Mucosa of gallbladder (tissue), 1 donor: ENCODE measurements around the gene MYO9A. TPM values are rescaled to one million over a fixed set of nuclear protein-coding genes. Genes with fewer than 3 reads are reported as not detected.

Source experiments
- DNase-seq: peaks from one replicate; pipeline ENCODE4 v3.0.0-alpha.2; 2020; ENCODE audit warnings: low spot score
- total RNA-seq: library from RNA; stranded (reverse); gene quantifications from one replicate; pipeline ENCODE4 v1.2.1, GENCODE V29; 2021
- donor health status: DM: no; HTN: no; CAD: no.

Gene MYO9A
- total RNA-seq, 1 donor from 2014 or later = 33.4 TPM

DNA sequence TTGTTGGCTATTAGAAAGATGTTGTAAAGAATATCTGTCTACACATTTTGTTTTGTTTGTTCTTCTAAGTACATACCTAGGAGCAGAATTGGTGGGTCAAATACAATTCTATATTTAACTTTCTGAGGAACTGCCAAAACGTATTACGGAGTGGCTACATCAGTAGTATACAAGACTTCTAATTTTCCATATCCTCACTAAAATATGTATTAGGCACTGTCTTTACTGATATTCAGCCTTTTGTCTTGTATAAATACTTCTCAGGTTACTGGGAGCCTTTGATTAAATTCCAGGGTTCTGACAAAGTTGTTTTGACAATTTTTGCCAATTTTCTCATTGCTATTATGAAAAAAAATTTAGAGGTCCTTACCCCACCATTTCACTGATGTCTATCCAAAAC lies 160.9 kb downstream of the MYO9A start:
- no peak for DNase-seq

DNA sequence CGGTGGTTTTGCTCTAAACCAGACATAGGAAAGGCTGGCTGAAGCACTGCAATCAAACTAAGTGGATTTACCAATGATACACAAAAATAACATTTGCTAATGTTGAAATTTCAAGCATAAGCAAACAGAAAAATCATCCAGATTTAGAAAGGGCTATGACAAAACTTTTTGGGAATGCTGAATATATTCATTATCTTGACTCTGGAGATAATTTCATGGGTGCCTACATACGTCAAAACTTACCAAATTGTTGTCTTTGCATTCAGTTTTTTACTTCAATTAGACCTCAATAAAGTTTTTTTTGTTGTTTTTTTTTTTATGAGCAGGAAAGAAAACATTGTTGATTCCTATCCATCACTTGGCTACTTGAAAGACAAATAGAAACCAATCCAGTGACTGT lies 166.8 kb downstream of the MYO9A start:
- DNase-seq = no peak

DNA sequence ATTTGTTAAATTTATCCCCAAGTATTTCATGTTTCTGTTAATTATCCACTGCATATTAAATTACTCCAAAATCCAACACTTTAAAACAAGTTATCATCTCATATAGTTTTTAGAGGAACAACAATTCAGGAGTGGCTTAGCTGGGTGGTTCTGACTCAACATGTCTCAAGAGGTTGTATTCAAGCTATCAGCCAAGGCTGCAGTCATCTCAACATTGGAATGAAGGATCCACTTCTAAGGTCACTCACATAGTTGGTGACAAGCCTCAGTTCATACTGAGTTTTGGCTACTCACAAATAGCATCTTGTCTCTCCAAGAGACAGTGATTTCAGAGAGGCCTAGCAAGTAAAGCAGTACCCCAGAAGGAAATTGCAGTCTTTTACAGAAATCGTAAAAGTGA lies 172.9 kb downstream of the MYO9A start:
- no peak for DNase-seq

DNA sequence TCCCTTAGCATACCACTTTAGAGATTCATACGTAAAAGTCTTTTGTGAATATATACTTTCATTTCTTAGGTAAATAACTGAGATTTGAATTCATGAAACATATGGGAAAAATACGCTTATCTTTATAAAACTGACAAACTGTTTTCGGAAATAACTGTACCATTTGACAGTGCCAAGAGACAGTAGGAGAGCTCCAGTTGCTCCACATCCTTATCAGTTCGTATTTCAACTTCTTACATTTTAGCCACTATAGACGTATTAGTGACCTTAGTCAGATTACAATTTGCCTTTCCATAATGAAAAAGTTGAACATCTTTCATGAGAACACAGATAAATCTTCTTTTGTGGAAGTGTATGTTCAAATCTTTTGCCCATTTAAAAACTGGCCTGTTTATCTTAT lies 174.1 kb downstream of the MYO9A start:
- no peak for DNase-seq

DNA sequence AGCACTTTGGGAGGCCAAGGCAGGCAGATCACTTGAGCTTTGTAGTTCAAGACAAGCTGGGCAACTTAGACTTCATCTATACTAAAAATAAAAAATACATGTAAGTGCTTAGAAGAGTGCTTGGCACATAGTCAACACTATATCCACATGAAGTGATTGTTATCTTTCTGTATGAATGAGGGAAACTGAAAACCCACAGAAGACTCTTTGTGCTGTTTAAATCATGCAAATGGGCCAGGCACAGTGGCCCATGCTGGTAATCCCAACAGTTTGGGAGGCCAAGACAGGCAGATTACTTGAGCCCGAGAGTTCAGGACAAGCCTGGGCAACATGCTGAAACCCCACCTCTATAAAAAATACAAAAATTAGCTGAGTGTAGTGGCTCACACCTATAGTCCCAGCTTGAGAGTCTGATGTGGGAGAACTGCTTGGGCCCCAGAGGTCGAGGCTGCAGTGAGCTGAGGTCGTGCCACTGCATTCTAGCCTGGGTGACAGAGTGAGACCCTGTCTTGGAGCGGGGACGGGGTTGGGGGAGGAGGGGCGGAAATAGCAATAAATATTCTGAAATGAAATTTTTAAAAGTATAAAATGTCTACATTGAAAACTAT lies 177.9 kb downstream of the MYO9A start:
- no peak for DNase-seq

DNA sequence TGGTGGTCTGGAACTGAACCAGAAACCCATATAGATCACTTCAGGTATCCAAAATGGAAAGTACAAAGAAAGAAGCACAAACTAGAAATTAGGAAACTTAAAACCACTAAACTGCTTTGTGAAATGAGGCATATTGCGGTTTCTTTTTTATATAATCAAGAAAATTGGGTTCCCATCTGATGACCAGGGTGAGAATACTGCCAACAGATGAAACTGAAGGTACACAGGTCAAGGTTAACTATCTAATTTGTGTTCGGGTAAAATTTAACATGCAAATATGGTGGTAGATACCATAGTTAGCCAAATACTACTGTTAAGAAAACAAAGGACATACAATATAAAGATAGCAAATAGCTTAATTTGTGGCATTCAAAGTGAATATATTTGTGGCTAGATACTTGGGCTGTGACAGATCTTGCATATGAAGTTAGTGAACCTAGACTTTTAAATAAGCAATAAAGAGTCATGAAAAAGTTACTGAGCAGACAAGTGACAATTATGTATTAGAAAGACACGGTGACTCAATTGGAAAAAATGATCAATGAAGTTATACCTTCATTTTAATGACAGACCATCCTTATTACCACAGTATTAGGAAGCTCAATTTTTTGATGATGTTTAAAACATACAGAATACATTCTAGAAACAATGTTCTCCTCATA lies 180.2 kb downstream of the MYO9A start:
- no peak for DNase-seq

DNA sequence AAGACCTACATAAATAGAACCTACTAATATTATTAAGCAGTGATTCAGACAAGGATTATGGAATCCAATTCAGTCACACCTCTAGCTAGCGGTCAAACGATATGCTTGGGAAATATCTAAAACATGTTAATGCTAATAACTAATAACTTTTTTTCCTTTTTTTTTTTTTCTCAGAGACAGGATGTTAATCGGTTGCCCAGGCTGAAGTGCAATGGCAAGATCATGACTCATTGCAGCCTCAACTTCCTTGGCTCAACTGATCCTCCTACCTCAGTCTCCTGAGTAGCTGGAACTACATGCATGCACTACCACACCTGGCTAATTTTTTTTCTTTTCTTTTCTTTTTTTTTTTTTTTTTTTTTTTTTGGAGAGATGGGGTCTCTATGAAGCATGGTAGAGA lies 183.5 kb downstream of the MYO9A start:
- no peak for DNase-seq

DNA sequence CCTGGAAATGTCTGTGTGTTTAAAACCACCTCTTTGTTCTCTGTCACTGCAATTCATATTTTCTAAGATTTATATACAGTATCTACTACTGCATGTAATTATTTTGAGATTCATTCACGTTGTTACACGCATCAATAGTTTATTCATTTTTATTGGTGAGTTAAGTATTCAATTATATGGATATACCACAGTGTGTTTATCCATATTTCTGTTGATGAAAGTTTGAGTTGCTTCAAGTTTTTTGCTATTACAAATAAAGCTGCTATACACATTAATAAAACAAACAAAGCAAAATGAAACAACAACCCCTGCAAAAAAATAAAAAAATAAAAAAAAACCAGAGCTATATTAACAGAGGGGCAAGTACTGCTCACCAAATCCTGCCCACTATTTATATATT lies 185.3 kb downstream of the MYO9A start:
- DNase-seq = no peak

DNA sequence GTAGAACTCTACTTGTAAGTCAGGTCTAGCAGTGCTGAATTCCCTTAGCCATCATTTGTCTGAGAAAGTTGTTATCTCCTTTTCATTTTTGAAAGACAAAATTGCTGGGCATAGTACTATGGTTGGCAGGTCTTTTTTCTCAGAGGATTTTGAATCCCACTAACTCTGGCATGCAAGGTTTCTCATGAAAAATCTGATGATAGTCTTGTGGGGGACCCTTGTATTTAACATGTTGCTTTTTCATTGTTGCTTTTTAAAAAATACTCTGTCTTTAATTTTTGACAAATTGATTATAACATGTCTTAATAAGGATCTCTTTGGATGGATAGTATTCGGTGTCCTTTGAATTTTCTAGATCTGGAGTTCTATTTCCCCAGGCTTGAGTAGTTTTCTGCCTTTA lies 186.7 kb downstream of the MYO9A start:
- DNase-seq = no peak

DNA sequence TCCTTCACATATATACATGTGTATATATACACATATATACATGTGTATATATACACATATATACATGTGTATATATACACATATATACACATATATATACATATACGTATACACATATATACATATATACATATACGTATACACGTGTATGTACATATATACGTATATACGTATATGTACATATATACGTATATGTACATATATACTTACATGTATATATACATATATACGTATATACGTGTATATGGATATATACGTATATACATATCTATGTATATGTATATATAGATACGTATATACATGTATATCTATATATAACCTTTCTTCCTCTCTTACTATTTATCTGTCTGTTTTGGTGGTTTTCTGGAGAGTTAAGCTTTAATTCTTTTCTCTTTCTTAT lies 192.8 kb downstream of the MYO9A start:
- no peak for DNase-seq

DNA sequence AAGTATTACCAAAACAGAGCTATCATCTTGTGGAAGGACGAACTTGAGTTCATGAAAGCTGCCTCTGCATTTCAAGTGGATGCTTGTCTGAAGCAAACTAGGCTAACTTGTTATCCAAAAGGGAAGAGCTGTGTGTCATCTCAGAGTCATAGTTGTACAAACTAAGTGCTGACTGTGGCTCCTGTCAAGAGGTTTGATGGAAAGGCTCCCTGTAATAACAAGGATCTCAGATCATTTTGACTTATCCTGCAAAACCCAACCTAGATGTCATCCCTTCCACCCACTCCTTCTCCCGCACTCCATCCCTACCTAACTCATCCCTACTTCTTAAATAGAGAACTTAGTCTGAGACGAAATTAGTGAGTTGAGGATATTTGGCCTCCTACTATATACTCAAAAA lies 196.8 kb downstream of the MYO9A start:
- DNase-seq = no peak

DNA sequence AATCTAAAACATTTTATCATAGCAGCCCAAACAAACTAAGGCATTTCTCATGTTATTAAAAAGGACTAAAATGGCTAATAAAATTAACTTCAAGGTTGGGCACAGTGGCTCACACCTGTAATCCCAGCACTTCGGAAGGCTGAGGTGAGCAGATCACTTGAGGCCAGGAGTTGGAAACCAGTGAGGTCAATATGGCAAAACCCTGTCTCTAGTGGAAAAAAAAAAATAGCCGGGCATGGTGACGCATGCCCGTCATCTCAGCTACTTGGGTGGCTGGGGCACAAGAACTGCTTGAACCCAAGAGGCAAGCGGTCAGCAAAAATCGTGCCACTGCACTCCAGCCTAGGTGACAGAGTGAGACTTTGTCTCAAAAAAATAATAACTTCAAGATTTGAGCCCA lies 197.4 kb downstream of the MYO9A start:
- DNase-seq = no peak

DNA sequence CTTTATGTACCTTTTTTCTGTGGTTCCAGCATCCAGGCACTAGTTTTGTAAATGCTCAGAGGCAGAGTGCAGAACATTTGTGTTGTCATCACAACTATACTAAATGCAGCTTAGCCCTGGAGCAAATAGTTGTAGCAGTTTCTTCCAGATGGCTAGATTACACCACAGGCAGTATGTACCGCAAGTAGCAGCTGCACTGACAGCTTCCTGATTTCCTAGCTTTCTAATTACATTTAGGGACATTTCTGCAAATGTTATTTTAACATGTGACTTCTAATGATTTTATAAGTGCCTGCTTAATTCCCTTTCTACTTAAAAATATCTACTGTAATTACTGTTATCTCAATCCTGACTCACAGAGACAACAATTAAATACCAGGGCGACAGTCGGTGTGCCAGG lies 201.1 kb downstream of the MYO9A start:
- DNase-seq = no peak

DNA sequence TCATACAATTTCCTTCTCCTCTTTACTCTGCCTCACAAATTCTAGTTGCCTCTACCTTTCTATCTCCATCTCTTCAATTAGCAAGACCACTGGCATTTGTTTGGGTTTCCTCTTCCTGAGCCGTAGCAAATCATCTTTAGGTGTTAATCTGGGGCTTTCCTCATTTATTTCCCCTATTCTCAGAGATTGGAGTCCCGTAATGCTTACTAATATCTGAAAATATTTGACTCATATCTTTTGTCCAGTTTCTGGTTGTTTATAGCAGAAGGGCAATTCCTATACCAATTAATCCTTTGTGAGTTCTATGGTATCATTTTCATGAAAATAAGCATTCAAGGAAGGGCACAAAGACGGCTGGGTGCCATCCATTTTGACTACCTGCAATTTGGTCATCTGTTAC lies 203.9 kb downstream of the MYO9A start:
- DNase-seq = no peak

DNA sequence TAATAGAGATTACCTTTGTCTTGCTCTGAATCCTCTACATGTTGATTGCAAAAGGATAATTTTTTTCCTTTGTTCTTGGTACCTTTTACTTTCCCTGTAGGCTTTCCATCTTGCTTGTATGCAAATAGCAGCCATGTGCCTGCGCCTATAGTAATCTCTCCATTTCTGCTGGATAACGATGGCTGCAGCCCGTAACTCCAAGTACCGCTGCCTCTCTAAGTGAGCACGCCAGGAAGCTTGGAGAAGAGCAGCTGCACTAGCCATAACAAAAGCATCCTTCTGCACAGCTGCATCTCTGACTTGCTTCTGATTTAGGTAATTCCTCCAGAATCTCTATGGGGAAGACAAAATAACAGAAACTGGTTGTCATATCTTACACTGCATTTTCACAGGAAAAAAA lies 218.3 kb downstream of the MYO9A start:
- DNase-seq = no peak

DNA sequence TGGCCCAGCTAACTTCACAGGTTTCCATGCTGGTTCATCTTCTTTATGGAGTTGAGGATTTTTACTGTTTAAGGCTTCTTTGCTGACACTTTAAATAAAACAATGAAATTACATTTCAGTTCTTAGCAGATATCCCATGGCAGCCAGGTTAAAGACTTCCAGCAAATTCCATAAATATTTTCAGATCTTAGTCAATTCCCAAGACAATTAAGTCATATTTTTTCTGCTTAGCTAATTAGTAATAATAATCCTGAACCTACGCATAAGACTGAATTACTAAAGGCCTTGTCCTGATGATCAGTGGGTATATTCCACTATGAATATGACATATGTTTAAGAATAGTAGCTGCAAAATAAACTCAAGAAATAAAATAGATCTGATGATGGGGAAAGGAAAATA lies 224.3 kb downstream of the MYO9A start:
- DNase-seq = no peak

DNA sequence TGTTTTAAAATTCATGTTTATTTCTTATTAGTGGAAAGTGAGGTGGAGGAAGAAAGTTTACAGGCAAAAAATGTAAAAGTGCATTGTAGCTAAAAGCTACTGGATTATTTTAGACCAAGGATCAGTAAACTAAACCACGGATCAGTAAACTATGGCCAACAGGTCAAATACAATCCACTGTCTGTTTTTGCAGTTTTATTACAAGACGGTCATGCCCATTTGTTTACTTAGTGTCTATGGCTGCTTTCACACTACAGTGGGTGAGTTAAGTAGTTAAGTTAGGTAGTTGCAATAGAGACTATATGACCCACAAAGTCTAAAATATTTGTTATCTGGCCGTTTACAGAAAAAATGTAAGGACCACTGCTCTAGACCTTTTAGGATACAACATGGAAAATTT lies 225.6 kb downstream of the MYO9A start:
- DNase-seq = no peak

DNA sequence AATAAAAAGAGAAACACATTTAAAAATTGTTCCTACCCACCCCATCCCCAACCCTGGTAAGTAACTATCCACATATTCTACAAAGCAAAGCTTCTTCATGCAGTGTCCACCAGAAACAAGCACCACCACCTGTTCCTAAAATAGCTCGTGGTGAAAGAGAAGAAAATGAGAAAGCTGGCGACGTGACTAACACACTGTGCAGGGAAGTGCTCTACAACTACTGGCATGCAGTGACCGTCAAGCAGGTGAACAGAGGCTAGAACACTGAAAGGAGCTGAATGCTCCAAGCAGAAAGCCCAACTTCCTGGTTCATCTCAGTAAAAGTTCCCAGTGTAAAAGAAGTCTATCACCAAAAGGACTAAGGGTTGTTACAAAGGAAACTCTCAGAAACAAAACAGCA lies 226.9 kb downstream of the MYO9A start:
- DNase-seq = no peak

DNA sequence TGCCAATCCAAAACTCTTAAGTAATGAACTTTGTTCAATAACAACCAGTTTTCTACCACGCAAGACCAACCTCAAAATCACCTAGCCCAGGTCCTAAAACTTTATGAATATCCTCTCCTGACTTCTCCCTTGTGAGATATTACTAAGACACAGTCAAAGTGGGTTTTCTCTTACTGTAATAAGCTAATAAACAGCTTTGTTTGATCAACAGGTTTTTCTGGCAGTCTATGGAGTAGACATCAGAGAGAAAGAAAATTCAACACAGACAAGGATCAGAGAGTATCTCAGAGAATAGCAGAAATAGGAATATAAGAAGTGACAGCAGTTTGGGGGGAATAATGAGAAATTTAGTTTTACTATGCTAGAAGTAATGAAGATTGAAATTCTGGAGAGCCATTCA lies 228.0 kb downstream of the MYO9A start:
- DNase-seq = no peak

DNA sequence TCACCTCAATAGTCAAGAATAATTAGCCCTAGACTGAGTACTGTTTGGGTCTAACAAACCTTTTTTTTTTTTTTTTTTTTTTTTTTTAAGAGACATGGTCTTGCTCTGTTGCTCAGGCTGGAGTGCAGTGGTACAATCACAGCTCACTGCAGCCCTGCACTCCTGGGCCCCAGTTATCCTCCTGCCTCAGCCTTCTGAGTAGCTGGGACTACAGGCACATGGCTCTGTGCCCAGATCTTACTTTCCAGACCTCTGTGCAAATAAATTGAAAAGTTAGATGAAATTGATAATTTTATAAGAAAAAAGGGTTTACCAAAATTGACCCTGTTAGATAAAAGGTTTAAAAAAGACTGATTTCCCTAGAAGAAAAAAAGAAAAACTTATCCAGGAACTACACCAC lies 228.6 kb downstream of the MYO9A start:
- no peak for DNase-seq

DNA sequence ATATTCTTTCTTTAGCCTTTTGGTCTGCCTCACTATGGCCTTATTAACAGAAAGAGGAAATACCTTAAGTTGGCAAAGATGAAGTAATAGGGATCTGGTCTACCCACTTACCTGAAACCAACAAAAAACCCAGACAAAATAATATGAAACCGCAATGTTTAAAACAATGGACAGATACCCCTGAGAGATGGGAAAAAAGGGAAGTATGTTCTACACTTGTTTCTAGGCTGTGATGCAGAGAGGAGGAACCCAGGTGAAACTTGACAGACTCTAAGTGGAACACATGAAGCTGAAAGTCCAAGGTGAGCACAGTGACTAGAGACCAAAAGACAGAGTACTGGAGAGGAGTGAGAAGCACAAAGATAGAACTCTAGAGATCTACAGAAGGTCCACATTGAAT lies 229.2 kb downstream of the MYO9A start:
- DNase-seq = no peak

DNA sequence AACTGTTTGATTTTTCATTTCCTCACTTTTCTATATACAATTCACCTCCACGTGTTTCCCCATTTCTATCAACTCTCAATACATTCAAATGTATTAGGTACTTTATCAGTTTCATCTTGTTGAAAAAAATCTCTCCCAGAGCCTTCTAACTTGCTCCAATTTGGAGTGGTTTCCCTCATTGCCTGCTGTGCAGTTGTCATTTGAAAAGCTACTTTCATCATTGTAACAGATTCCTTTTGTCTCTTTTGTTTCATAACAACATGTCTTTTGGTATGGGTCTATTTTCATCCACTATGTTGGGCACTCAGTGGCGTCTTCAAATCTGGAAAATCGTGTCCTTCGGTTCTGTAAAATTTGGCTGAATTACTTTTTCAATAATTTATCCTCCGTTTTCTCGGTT lies 232.6 kb downstream of the MYO9A start:
- no peak for DNase-seq

DNA sequence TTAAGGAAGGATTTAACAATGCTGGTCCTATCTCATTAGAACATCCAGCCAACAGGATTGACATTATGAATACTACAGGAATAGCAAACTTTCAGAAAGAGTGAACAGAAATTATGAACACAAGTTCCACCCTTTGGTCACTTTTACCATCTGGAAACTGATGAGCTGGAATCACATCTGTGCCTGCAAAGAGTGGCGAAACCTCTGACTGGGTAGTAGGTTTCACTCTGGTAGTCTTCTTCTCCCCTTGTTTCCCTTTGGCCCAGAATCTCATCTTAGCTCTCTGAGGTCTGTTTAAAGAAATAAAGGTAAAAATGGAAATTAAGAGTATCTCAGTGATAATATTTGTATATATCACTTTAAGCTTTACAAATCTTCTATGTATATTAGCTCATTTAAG lies 234.5 kb downstream of the MYO9A start:
- DNase-seq = no peak

DNA sequence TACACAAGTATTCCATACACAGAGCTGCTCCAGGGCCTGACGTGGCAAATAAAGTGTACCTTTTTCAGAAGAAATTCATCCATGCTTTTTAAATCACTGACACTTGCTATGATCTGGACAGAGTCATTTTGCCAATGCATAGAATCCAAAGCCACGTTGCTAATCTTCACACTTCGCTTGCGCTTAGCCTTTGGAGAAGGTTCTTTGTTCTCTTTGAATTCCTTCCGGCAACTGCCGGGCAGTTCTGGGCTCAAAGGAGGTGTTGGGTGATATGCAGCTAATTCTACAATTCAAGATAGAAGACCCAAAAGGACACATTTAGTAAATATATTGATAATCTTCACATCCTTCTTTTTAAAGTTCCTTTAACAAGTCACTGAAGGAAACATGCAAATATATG lies 237.7 kb downstream of the MYO9A start:
- no peak for DNase-seq
